GM21528 (cell line): ENCODE measurements around the gene TRAFD1.
A peak's percentile ranks its signal among the peaks of the same experiment; 100 is the strongest.

Experiments used
- ATAC-seq: cut with Tn5 transposase; IDR thresholded peaks from one replicate; pipeline ENCODE4 v1.9.1; 2021; ENCODE audit warnings: mild to moderate bottlenecking, moderate library complexity; ENCODE audit not compliant: unreplicated experiment, low FRiP score

Gene TRAFD1

GRCh38 chr12:112112409-112113133 is 12.8 kb upstream of the TRAFD1 start:
- no peak for ATAC-seq

- no peak for ATAC-seq
Measured at GRCh38 chr12:112115259-112116045, 9.9 kb upstream of the TRAFD1 start.

- no peak for ATAC-seq
Measured at GRCh38 chr12:112116232-112117060, 8.9 kb upstream of the TRAFD1 start.

- ATAC-seq, result no peak
Measured at GRCh38 chr12:112117685-112118084, 7.7 kb upstream of the TRAFD1 start.

GRCh38 chr12:112121780-112122565 is 3.4 kb upstream of the TRAFD1 start:
- no peak for ATAC-seq

- ATAC-seq, result no peak
Measured at GRCh38 chr12:112122823-112123690, 2.3 kb upstream of the TRAFD1 start.

- peak; percentile 1 for ATAC-seq
Measured at GRCh38 chr12:112124918-112125249, 476 bp upstream of the TRAFD1 start.

GRCh38 chr12:112126000-112126438 is 659 bp downstream of the TRAFD1 start:
- ATAC-seq, result no peak

GRCh38 chr12:112126911-112127310 is 1.6 kb downstream of the TRAFD1 start:
- no peak for ATAC-seq

GRCh38 chr12:112130441-112130998 is 5.2 kb downstream of the TRAFD1 start:
- no peak for ATAC-seq

GRCh38 chr12:112131686-112132085 is 6.3 kb downstream of the TRAFD1 start:
- no peak for ATAC-seq

GRCh38 chr12:112133418-112133817 is 8.1 kb downstream of the TRAFD1 start:
- no peak for ATAC-seq

GRCh38 chr12:112134731-112135130 is 9.4 kb downstream of the TRAFD1 start:
- no peak for ATAC-seq

GRCh38 chr12:112140728-112141127 is 15.4 kb downstream of the TRAFD1 start:
- ATAC-seq, result no peak

- no peak for ATAC-seq
Measured at GRCh38 chr12:112146123-112146522, 20.8 kb downstream of the TRAFD1 start.

- no peak for ATAC-seq
Measured at GRCh38 chr12:112148031-112148513, 22.7 kb downstream of the TRAFD1 start.

GRCh38 chr12:112149596-112149995 is 24.2 kb downstream of the TRAFD1 start:
- no peak for ATAC-seq

- ATAC-seq, result no peak
Measured at GRCh38 chr12:112151766-112152541, 26.6 kb downstream of the TRAFD1 start.
